ENCODE results near the gene PPP1R3G. TPM values are rescaled to one million over a fixed set of nuclear protein-coding genes. Genes with fewer than 3 reads are reported as not detected.

The PPP1R3G gene
- total and polyA plus RNA-seq, 2 of the 13 experiments (the other 11 are each of a cell fraction or from before 2014, with no cell fraction given) = 1.2 to 1.3 TPM

- TF ChIP-seq SRSF1 (optimal IDR thresholded peaks at IDR 0.05; ENCODE audit: low read depth, low read length) (no peak), JUN (CRISPR knock-in tag; IDR thresholded peaks at IDR 0.05) (peak; percentile 97), ZNF879 (CRISPR knock-in tag; IDR thresholded peaks at IDR 0.05) (no peak; the same call in 1 of the 2 replicates), EED (CRISPR knock-in tag; IDR thresholded peaks at IDR 0.05) (no peak; the same call in 1 of the 2 replicates), PCBP2 (optimal IDR thresholded peaks at IDR 0.05; ENCODE audit: low read depth, low read length, poor library complexity, severe bottlenecking) (no peak), MED8 (CRISPR knock-in tag; IDR thresholded peaks at IDR 0.05; ENCODE audit: insufficient replicate concordance) (peak; percentile 57), TP53 (CRISPR knock-in tag; conservative IDR thresholded peaks at IDR 0.05) (peak; percentile 87; the same call in 1 of the 2 replicates), SNAI1 (CRISPR knock-in tag; IDR thresholded peaks at IDR 0.05; ENCODE audit: borderline replicate concordance) (no peak), ZNF687 (CRISPR knock-in tag; IDR thresholded peaks at IDR 0.05) (peak; percentile 100), GTF3A (CRISPR knock-in tag; conservative IDR thresholded peaks at IDR 0.05) (no peak), THRA (CRISPR knock-in tag; IDR thresholded peaks at IDR 0.05; ENCODE audit: borderline replicate concordance) (peak; percentile 89), NCOR1 (IDR thresholded peaks at IDR 0.05; ENCODE audit: borderline replicate concordance, low read length) (peak; percentile 87), USF2 (IDR thresholded peaks at IDR 0.05; ENCODE audit: low read depth, low read length) (no peak), USF2 (CRISPR knock-in tag; IDR thresholded peaks at IDR 0.05; ENCODE audit: borderline replicate concordance) (no peak), ZBTB2 (CRISPR knock-in tag; IDR thresholded peaks at IDR 0.05; ENCODE audit: low read depth) (no peak), POLR2A (IDR thresholded peaks at IDR 0.05; ENCODE audit: insufficient read depth in 1 of 2, low read depth in 2 of 2, low read length in 2 of 2) (no peak), RFX1 (IDR thresholded peaks at IDR 0.05) (no peak), FOXK2 (IDR thresholded peaks at IDR 0.05) (peak; percentile 99), NR3C1 (CRISPR knock-in tag; IDR thresholded peaks at IDR 0.05) (no peak), XRCC5 (optimal IDR thresholded peaks at IDR 0.05; ENCODE audit: low read length) (peak; percentile 95), ZBTB25 (CRISPR knock-in tag; IDR thresholded peaks at IDR 0.05) (peak; percentile 98)
Observed at GRCh38 chr6:5068153-5068751, 16.9 kb upstream of the PPP1R3G start (continued).
